GM12891 (cell line): ENCODE measurements around the gene RNF141.

Experiments
- POLR2A ChIP-seq: IDR thresholded peaks from 2 replicates; pipeline ENCODE4 v1.6.1; 2011; ENCODE audit warnings: low read depth, low read length, control low read depth
- SPI1 ChIP-seq: IDR thresholded peaks from 2 replicates; pipeline ENCODE4 v1.6.1; 2011; ENCODE audit warnings: low read depth, low read length, control low read depth

- TF ChIP-seq POLR2A = no peak
- no peak for TF ChIP-seq SPI1
Observed at GRCh38 chr11:10532526-10532925, 8.5 kb downstream of the RNF141 start.
